HG02870 (cell line): ENCODE measurements around the gene TMEM238L.

Source experiments
- ATAC-seq: cut with Tn5 transposase; IDR thresholded peaks from one replicate; pipeline ENCODE4 v1.9.1; 2021; ENCODE audit warnings: mild to moderate bottlenecking, moderate library complexity; ENCODE audit not compliant: unreplicated experiment

TMEM238L gene

GRCh38 chr17:10748531-10749181 is 55.2 kb downstream of the TMEM238L start:
- no peak for ATAC-seq

GRCh38 chr17:10745231-10745630 is 58.7 kb downstream of the TMEM238L start:
- ATAC-seq: no peak
